Chondrocyte (in vitro differentiated cells): ENCODE results near the gene RELA. TPM values are rescaled to one million over a fixed set of nuclear protein-coding genes. Genes with fewer than 3 reads are reported as not detected.

Source experiments
- DNase-seq: peaks from one replicate; pipeline ENCODE4 v3.0.0; 2021; ENCODE audit warnings: mixed read lengths, low spot score
- H3K27ac Mint-ChIP-seq: one replicate; pipeline ENCODE4 v1.8.0; 2021; ENCODE audit warnings: mild to moderate bottlenecking, moderate library complexity, mixed read lengths; ENCODE audit not compliant: unreplicated experiment
- H3K27me3 Mint-ChIP-seq: 2 replicates; pipeline ENCODE4 v1.8.0; 2021; ENCODE audit warnings: low read depth, mixed read lengths
- H3K36me3 Mint-ChIP-seq: 2 replicates; pipeline ENCODE4 v1.8.0; 2021; ENCODE audit warnings: low read depth, mixed read lengths
- H3K4me1 Mint-ChIP-seq: 2 replicates; pipeline ENCODE4 v1.8.0; 2021; ENCODE audit warnings: low read depth, mild to moderate bottlenecking, mixed read lengths
- H3K4me3 Mint-ChIP-seq: one replicate; pipeline ENCODE4 v1.8.0; 2021; ENCODE audit warnings: mild to moderate bottlenecking, moderate library complexity, mixed read lengths; ENCODE audit not compliant: unreplicated experiment
- H3K9me3 Mint-ChIP-seq: 2 replicates; pipeline ENCODE4 v1.8.0; 2021; ENCODE audit warnings: low read depth, mixed read lengths
- CTCF ChIP-seq: fragments of 200-600 bp; sonication (generic); IDR thresholded peaks from 2 replicates; pipeline ENCODE4 v1.5.0; 2021; ENCODE audit warnings: antibody characterized with exemption, mild to moderate bottlenecking, moderate library complexity
- total RNA-seq: library from RNA; stranded (reverse); gene quantifications from 3 replicates; pipeline ENCODE4 v1.2.1, GENCODE V29; 2021

RELA gene
- total RNA-seq, 1 donor from 2014 or later = 72.7 TPM

- no peaks in the 10 kb centered on the region for H3K27me3 Mint-ChIP-seq
- no peak overlapping the region for H3K27ac Mint-ChIP-seq
- no peaks in the 10 kb centered on the region for H3K9me3 Mint-ChIP-seq
- DNase-seq = no peak
- no peak overlapping the region for H3K4me3 Mint-ChIP-seq
- H3K4me1 Mint-ChIP-seq = peaks cover 20% of the 10 kb centered on the region
- H3K36me3 Mint-ChIP-seq = peaks cover 37% of the 10 kb centered on the region
- no peak for TF ChIP-seq CTCF
Observed at GRCh38 chr11:65658174-65659021, 4.3 kb downstream of the RELA start.

GRCh38 chr11:65657426-65657825 is 5.3 kb downstream of the RELA start:
- H3K36me3 Mint-ChIP-seq = peaks cover 37% of the 10 kb centered on the region
- no peak for DNase-seq
- H3K9me3 Mint-ChIP-seq = no peaks in the 10 kb centered on the region
- H3K27ac Mint-ChIP-seq = peak overlapping the region; percentile 10
- H3K27me3 Mint-ChIP-seq = no peaks in the 10 kb centered on the region
- peaks cover 28% of the 10 kb centered on the region for H3K4me1 Mint-ChIP-seq
- no peak overlapping the region for H3K4me3 Mint-ChIP-seq
- no peak for TF ChIP-seq CTCF

GRCh38 chr11:65655570-65656332 is 7.0 kb downstream of the RELA start:
- H3K36me3 Mint-ChIP-seq = peaks cover 37% of the 10 kb centered on the region
- H3K9me3 Mint-ChIP-seq = no peaks in the 10 kb centered on the region
- TF ChIP-seq CTCF = no peak
- DNase-seq = no peak
- H3K4me1 Mint-ChIP-seq = peaks cover 29% of the 10 kb centered on the region
- H3K27ac Mint-ChIP-seq = peak overlapping the region; percentile 41
- no peaks in the 10 kb centered on the region for H3K27me3 Mint-ChIP-seq
- H3K4me3 Mint-ChIP-seq = no peak overlapping the region

GRCh38 chr11:65654375-65655349 is 8.1 kb downstream of the RELA start:
- no peaks in the 10 kb centered on the region for H3K27me3 Mint-ChIP-seq
- peak overlapping the region; percentile 98 for H3K27ac Mint-ChIP-seq
- DNase-seq = no peak
- no peaks in the 10 kb centered on the region for H3K9me3 Mint-ChIP-seq
- peaks cover 26% of the 10 kb centered on the region for H3K4me1 Mint-ChIP-seq
- H3K4me3 Mint-ChIP-seq = no peak overlapping the region
- TF ChIP-seq CTCF = no peak
- H3K36me3 Mint-ChIP-seq = peaks cover 30% of the 10 kb centered on the region
